Suppressor macrophage treated with lipopolysaccharide for 1 hour (primary cell): ENCODE results near the gene QPRT.
"Not testable (repeated sequence)": the region's sequence is repeated elsewhere in the genome, so short reads cannot be mapped to it uniquely, and the experiment has no call there.

Experiments
- DNase-seq, 3 donors: peaks; one replicate each; pipeline ENCODE4 v3.0.0-alpha.2; 2020 to 2022

Gene QPRT

GRCh38 chr16:29721167-29721879 is 42.3 kb downstream of the QPRT start:
- peak; percentile 78 to 82 (median 81) for DNase-seq

GRCh38 chr16:29726845-29727377 is 47.9 kb downstream of the QPRT start:
- DNase-seq: no peak

GRCh38 chr16:29727452-29727851 is 48.5 kb downstream of the QPRT start:
- DNase-seq: no peak

GRCh38 chr16:29729116-29729521 is 50.1 kb downstream of the QPRT start:
- peak; percentile 46 to 56 (median 52) for DNase-seq

GRCh38 chr16:29730649-29731048 is 51.7 kb downstream of the QPRT start:
- no peak for DNase-seq

- DNase-seq: not testable (repeated sequence)
These were observed 53.0 kb downstream of the QPRT start for GRCh38 chr16:29731768-29732601.

- DNase-seq: peak; percentile 71 to 90 (median 87)
These were observed 55.8 kb downstream of the QPRT start for GRCh38 chr16:29734786-29735185.

- DNase-seq: no peak
These were observed 57.1 kb downstream of the QPRT start for GRCh38 chr16:29736112-29736511.

GRCh38 chr16:29736764-29737163 is 57.8 kb downstream of the QPRT start:
- DNase-seq: peak; percentile 86 to 95 (median 94)

- DNase-seq: no peak
These were observed 58.7 kb downstream of the QPRT start for GRCh38 chr16:29737713-29738112.

GRCh38 chr16:29738514-29738913 is 59.5 kb downstream of the QPRT start:
- peak; percentile 73 to 81 (median 80) for DNase-seq

- not testable (repeated sequence) for DNase-seq
These were observed 61.1 kb downstream of the QPRT start for GRCh38 chr16:29739927-29740629.

- not testable (repeated sequence) for DNase-seq
These were observed 61.6 kb downstream of the QPRT start for GRCh38 chr16:29740630-29741015.

GRCh38 chr16:29742683-29743275 is 63.8 kb downstream of the QPRT start:
- no peak for DNase-seq

GRCh38 chr16:29743475-29743826 is 64.5 kb downstream of the QPRT start:
- DNase-seq: no peak

GRCh38 chr16:29743827-29744531 is 65.0 kb downstream of the QPRT start:
- no peak for DNase-seq

- no peak for DNase-seq
These were observed 65.6 kb downstream of the QPRT start for GRCh38 chr16:29744541-29745101.

- DNase-seq: peak; percentile 64 to 74 (median 66)
These were observed 66.3 kb downstream of the QPRT start for GRCh38 chr16:29745121-29745852.

GRCh38 chr16:29745853-29746345 is 66.9 kb downstream of the QPRT start, which contains the start of gene C16orf54:
C16orf54 (minus strand) TSS chr16:29745990; CDS start chr16:29744951, 1,039 bp downstream.
- peak; percentile 75 to 84 (median 80) for DNase-seq

- DNase-seq: not testable (repeated sequence)
These were observed 67.5 kb downstream of the QPRT start for GRCh38 chr16:29746518-29746917.
